Liver (tissue), 9 donors: Measurements from ENCODE around the gene KCNMA1. TPM values are rescaled to one million over a fixed set of nuclear protein-coding genes. Genes with fewer than 3 reads are reported as not detected.
A peak's percentile ranks its signal among the peaks of the same experiment; 100 is the strongest.

Experiments
- DNase-seq: peaks from one replicate; pipeline ENCODE4 v3.0.0-alpha.2; 2017; ENCODE audit warnings: low spot score
- H3K27ac ChIP-seq, 2 donors: one replicate each; pipeline ENCODE4 v1.7.0; 2013; ENCODE audit warnings: inconsistent platforms in 2 of 2, low read length in 2 of 2, control low read depth in 1 of 2, low read depth in 1 of 2, mild to moderate bottlenecking in 1 of 2
- H3K27me3 ChIP-seq, 4 donors: one replicate each; pipeline versions ENCODE4 v1.6.1 to v1.7.0; 2013; ENCODE audit warnings: low read length in 3 of 4, inconsistent platforms in 1 of 4, mild to moderate bottlenecking in 1 of 4, moderate library complexity in 1 of 4; ENCODE audit not compliant: control insufficient read depth in 4 of 4, insufficient read depth in 4 of 4
- H3K36me3 ChIP-seq, 4 donors: one replicate each; pipeline versions ENCODE4 v1.6.1 to v1.7.0; 2013; ENCODE audit warnings: low read length in 3 of 4, mild to moderate bottlenecking in 3 of 4, low read depth in 1 of 4, moderate library complexity in 1 of 4; ENCODE audit not compliant: control insufficient read depth in 4 of 4, insufficient read depth in 3 of 4
- H3K4me1 ChIP-seq, 4 donors: one replicate each; pipeline versions ENCODE4 v1.6.1 to v1.7.0; 2013; ENCODE audit warnings: low read length in 3 of 4, mild to moderate bottlenecking in 3 of 4, moderate library complexity in 1 of 4; ENCODE audit not compliant: control insufficient read depth in 4 of 4, insufficient read depth in 4 of 4
- H3K4me3 ChIP-seq, 3 donors: one replicate each; pipeline versions ENCODE4 v1.6.1 to v1.7.0; 2013; ENCODE audit warnings: low read length in 3 of 3, control low read depth in 1 of 3, low read depth in 1 of 3, mild to moderate bottlenecking in 1 of 3
- H3K9ac ChIP-seq, 2 donors: one replicate each; pipeline ENCODE4 v1.7.0; 2013; ENCODE audit warnings: low read length in 2 of 2, mild to moderate bottlenecking in 2 of 2, moderate library complexity in 2 of 2, control low read depth in 1 of 2, low read depth in 1 of 2
- H3K9me3 ChIP-seq, 4 donors: one replicate each; pipeline versions ENCODE4 v1.6.1 to v1.7.0; 2013; ENCODE audit warnings: low read length in 3 of 4; ENCODE audit not compliant: control insufficient read depth in 4 of 4
- EGR1 ChIP-seq, 2 donors: IDR thresholded peaks; 2 replicates each; pipeline ENCODE4 v1.6.1; 2016 to 2018; ENCODE audit warnings: antibody characterized with exemption in 2 of 2, low read depth in 2 of 2
- FOXA1 ChIP-seq: IDR thresholded peaks from 2 replicates; pipeline ENCODE4 v1.6.1; 2016; ENCODE audit warnings: antibody characterized with exemption
- FOXA2 ChIP-seq: IDR thresholded peaks from 2 replicates; pipeline ENCODE4 v1.6.1; 2016; ENCODE audit warnings: antibody characterized with exemption
- GABPA ChIP-seq, 2 donors: IDR thresholded peaks in 1 of 2; conservative IDR thresholded peaks in 1 of 2; 2 replicates each; pipeline ENCODE4 v1.6.1; 2016; ENCODE audit warnings: antibody characterized with exemption in 2 of 2, mild to moderate bottlenecking in 1 of 2, moderate library complexity in 1 of 2
- HNF4A ChIP-seq, 2 donors: conservative IDR thresholded peaks; 2 replicates each; pipeline ENCODE4 v1.6.1; 2016; ENCODE audit warnings: antibody characterized with exemption in 2 of 2, mild to moderate bottlenecking in 2 of 2
- HNF4G ChIP-seq: IDR thresholded peaks from 2 replicates; pipeline ENCODE4 v1.6.1; 2016; ENCODE audit warnings: antibody characterized with exemption
- JUND ChIP-seq, 2 donors: IDR thresholded peaks; 2 replicates each; pipeline ENCODE4 v1.6.1; 2016; ENCODE audit warnings: antibody characterized with exemption in 2 of 2
- NR2F2 ChIP-seq: IDR thresholded peaks from 2 replicates; pipeline ENCODE4 v1.6.1; 2016; ENCODE audit warnings: antibody characterized with exemption
- RXRA ChIP-seq, 2 donors: IDR thresholded peaks; 2 replicates each; pipeline ENCODE4 v1.6.1; 2017 to 2018; ENCODE audit warnings: antibody characterized with exemption in 2 of 2, mild to moderate bottlenecking in 1 of 2
- SP1 ChIP-seq: IDR thresholded peaks from 2 replicates; pipeline ENCODE4 v1.6.1; 2018; ENCODE audit warnings: antibody characterized with exemption, mild to moderate bottlenecking
- YY1 ChIP-seq: IDR thresholded peaks from 2 replicates; pipeline ENCODE4 v1.6.1; 2016; ENCODE audit warnings: antibody characterized with exemption, mild to moderate bottlenecking
- WGBS: extraction: QIAGEN DNeasy Blood & Tissue Kit; methylation state at CpG from one replicate; pipeline ENCODE4 v1.1.7; 2013; 5-methylcytosine and 5-hydroxymethylcytosine counted together
- polyA plus RNA-seq, 2 donors: library from polyadenylated mRNA; stranded (reverse) in 1 of 2; unstranded in 1 of 2; fragments of 200-250 nt in 1 of 2; fragments of >200 nt in 1 of 2; fragmentation: Nextera tagmentation in 1 of 2; extraction: Ambion mirVana in 1 of 2; gene quantifications; one replicate each; pipeline versions ENCODE4 v1.2.1 to v1.2.3, GENCODE V29; 2013 to 2015
- total RNA-seq, 2 donors: library from RNA; depleted of rRNA; stranded (reverse); fragments of >200 nt; gene quantifications; one replicate each; pipeline ENCODE4 v1.2.3, GENCODE V29; 2014
- TF ChIP-seq, protein P1 (sequence below): IDR thresholded peaks from 2 replicates; pipeline ENCODE4 v1.6.1; 2016; ENCODE audit warnings: antibody characterized with exemption, mild to moderate bottlenecking
- donor health status: healthy.
- donor health status: healthy.
- donor health status: healthy.
- donor health status: healthy.
- donor health status: healthy.

KCNMA1 gene
- total and polyA plus RNA-seq, 4 donors, result 2.5 to 9.7 (median 4.7) TPM

DNA sequence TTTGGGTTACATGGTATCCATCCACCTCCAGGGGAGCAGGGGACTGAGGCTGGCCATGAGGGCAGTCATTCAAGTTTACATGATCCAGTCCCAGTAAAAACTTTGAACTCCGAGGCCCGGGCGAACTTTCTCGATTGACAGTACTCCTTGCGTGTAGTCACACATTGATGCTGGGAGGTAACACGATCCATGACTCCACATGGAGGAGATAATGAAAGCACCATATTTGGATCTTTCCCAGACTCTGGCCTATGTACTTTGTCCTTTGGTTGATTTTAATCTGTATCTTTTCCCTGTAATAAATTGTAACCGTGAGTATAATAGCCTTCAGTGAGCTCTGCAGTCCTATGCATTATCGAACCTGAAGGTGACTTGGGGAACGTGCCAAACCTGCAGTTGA lies 401.6 kb downstream of the KCNMA1 start:
- no peak for TF ChIP-seq NR2F2
- peak; percentile 23 to 43 for TF ChIP-seq HNF4A (conservative IDR thresholded peaks at IDR 0.05)
- TF ChIP-seq YY1, result no peak
- TF ChIP-seq, protein P1, sequence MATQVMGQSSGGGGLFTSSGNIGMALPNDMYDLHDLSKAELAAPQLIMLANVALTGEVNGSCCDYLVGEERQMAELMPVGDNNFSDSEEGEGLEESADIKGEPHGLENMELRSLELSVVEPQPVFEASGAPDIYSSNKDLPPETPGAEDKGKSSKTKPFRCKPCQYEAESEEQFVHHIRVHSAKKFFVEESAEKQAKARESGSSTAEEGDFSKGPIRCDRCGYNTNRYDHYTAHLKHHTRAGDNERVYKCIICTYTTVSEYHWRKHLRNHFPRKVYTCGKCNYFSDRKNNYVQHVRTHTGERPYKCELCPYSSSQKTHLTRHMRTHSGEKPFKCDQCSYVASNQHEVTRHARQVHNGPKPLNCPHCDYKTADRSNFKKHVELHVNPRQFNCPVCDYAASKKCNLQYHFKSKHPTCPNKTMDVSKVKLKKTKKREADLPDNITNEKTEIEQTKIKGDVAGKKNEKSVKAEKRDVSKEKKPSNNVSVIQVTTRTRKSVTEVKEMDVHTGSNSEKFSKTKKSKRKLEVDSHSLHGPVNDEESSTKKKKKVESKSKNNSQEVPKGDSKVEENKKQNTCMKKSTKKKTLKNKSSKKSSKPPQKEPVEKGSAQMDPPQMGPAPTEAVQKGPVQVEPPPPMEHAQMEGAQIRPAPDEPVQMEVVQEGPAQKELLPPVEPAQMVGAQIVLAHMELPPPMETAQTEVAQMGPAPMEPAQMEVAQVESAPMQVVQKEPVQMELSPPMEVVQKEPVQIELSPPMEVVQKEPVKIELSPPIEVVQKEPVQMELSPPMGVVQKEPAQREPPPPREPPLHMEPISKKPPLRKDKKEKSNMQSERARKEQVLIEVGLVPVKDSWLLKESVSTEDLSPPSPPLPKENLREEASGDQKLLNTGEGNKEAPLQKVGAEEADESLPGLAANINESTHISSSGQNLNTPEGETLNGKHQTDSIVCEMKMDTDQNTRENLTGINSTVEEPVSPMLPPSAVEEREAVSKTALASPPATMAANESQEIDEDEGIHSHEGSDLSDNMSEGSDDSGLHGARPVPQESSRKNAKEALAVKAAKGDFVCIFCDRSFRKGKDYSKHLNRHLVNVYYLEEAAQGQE, result no peak

DNA sequence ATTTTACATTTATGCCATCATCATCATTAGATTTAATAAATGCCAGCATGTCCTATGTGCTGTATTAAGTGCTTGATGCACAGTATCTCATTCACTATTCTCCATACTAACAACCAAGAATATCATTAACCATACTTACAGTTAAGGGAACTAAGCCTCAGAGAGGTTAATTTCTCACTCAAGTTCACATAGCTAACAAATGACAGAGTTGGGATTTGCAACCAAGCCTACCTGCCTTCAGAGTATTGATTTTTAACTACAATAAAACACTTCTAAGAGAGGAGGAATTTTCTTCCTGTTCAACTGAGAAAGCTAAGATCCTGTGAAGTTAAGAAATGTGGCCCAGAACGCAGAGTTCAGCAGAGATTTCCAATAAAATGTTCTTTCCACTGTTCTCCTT lies 403.0 kb downstream of the KCNMA1 start:
- 96% methylated on average over 1 of the region's 1 CpG for WGBS
- Histone ChIP-seq H3K27ac (no peak overlapping the region), H3K9ac (no peak overlapping the region), H3K27me3 (no peaks in the 10 kb centered on the region), H3K4me3 (no peak overlapping the region), H3K4me1 (peaks cover 0 to 23% (median 5%) of the 10 kb centered on the region in 4 donors), H3K36me3 (no peaks in the 10 kb centered on the region), H3K9me3 (no peaks in the 10 kb centered on the region)
- no peak for DNase-seq
- no peak for TF ChIP-seq JUND (IDR thresholded peaks at IDR 0.05)
- TF ChIP-seq FOXA1, result no peak
- TF ChIP-seq HNF4G, result no peak
- no peak for TF ChIP-seq FOXA2
- TF ChIP-seq RXRA (IDR thresholded peaks at IDR 0.05), result no peak

More for the DNA sequence above, 401.6 kb downstream of the KCNMA1 start:
- Histone ChIP-seq H3K9me3 (no peaks in the 10 kb centered on the region), H3K27ac (no peak overlapping the region), H3K27me3 (no peaks in the 10 kb centered on the region), H3K36me3 (no peaks in the 10 kb centered on the region), H3K4me3 (no peak overlapping the region), H3K4me1 (peaks cover 0 to 23% (median 5%) of the 10 kb centered on the region in 4 donors), H3K9ac (no peak overlapping the region)
- 79% methylated on average over 9 of the region's 9 CpGs for WGBS
- DNase-seq, result no peak

DNA sequence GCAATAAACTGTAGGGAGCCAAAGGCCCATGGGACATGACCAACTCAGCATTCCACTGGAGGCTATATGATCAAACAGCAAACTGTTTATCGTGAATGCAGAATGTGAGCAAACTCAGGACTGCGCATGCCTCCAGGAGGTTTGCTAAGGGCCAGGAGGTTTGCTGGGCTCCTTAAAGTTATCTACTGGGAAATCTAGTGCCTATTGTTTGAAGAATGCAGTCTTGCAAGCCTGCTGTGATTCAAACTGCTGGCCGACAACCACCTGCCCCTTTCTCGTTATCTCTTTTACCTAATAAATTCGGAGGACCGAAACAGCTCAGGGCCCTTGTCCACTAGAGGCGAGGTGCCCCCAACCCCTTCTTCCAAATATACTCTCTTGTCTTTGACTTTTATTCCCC lies 404.1 kb downstream of the KCNMA1 start:
- TF ChIP-seq HNF4G, result no peak
- no peak for TF ChIP-seq GABPA (IDR thresholded peaks at IDR 0.05 in 1 of 2, conservative IDR thresholded peaks at IDR 0.05 in 1 of 2)
- TF ChIP-seq HNF4A (conservative IDR thresholded peaks at IDR 0.05), result no peak
- no peak for TF ChIP-seq EGR1 (IDR thresholded peaks at IDR 0.05; ENCODE audit: low read depth in 2 of 2)
- no peak for TF ChIP-seq YY1
- TF ChIP-seq FOXA2, result no peak
- no peak for TF ChIP-seq FOXA1
- no peak for TF ChIP-seq SP1
- no peak for TF ChIP-seq JUND (IDR thresholded peaks at IDR 0.05)
- Histone ChIP-seq H3K27me3 (no peaks in the 10 kb centered on the region), H3K27ac (no peak overlapping the region), H3K4me3 (no peak overlapping the region), H3K36me3 (no peaks in the 10 kb centered on the region), H3K9me3 (no peaks in the 10 kb centered on the region), H3K4me1 (peaks cover 0 to 29% (median 11%) of the 10 kb centered on the region in 4 donors), H3K9ac (no peak overlapping the region)
- DNase-seq, result no peak
- 98% methylated on average over 7 of the region's 7 CpGs for WGBS
